ENCODE data around the gene ZNF598. TPM values are rescaled to one million over a fixed set of nuclear protein-coding genes. Genes with fewer than 3 reads are reported as not detected.

Gene ZNF598
- total and polyA plus RNA-seq, 12 donors: 9.5 to 25.3 (median 14.2) TPM

- DNase-seq (no peak), ATAC-seq (no peak)
- H3K27ac ChIP-seq: no peak overlapping the region
- peaks cover 34 to 60% (median 47%) of the 10 kb centered on the region in 9 donors for H3K4me1 ChIP-seq
- no peak for TF ChIP-seq CTCF (IDR thresholded peaks at IDR 0.05)
- H3K4me3 ChIP-seq: no peak overlapping the region
- 77 to 86% methylated on average over 34 of the region's 34 CpGs for whole genome bisulfite sequencing, 2 donors
- H3K9me3 ChIP-seq: no peaks in the 10 kb centered on the region
- no peaks in the 10 kb centered on the region for H3K27me3 ChIP-seq
- H3K36me3 ChIP-seq: peaks cover 13 to 51% (median 33%) of the 10 kb centered on the region in 9 donors
- intact Hi-C loops (cut with DNase I): loop anchor here in 2 of 10 donors (5.0 to 10.0 kb wide), 2 partner anchors 137 to 140 kb away; partner anchors contain the start of gene RAB26 (in 1 of the 2)
Observed at GRCh38 chr16:2004795-2005517, 4.7 kb downstream of the ZNF598 start.

- Histone ChIP-seq H3K27me3 (no peaks in the 10 kb centered on the region), H3K9me3 (no peaks in the 10 kb centered on the region), H3K4me1 (peaks cover 34 to 59% (median 47%) of the 10 kb centered on the region in 9 donors), H3K36me3 (peaks cover 16 to 60% (median 42%) of the 10 kb centered on the region in 9 donors), H3K27ac (peak overlapping the region in 4 of 10 donors; percentile 34 to 59 (median 40)), H3K4me3 (peak overlapping the region in 6 of 10 donors; percentile 9 to 34 (median 22))
- ATAC-seq: peak; percentile 80 to 90 (median 87)
- intact Hi-C loops (cut with DNase I): loop anchor here in 2 of 10 donors (5.0 to 10.0 kb wide), 2 partner anchors 138 to 141 kb away; partner anchors contain the start of gene RAB26 (in 1 of the 2)
- peak; percentile 87 to 98 (median 97) for TF ChIP-seq CTCF (IDR thresholded peaks at IDR 0.05)
- DNase-seq: peak; percentile 89 to 90
- 28 to 31% methylated on average over 36 of the region's 36 CpGs for WGBS, 2 donors
Observed at GRCh38 chr16:2003827-2004641, 5.6 kb downstream of the ZNF598 start.

GRCh38 chr16:2003231-2003826, 6.3 kb downstream of the ZNF598 start:
- 82 to 85% methylated on average over 8 of the region's 8 CpGs for WGBS, 2 donors
- no peak for TF ChIP-seq CTCF (IDR thresholded peaks at IDR 0.05)
- intact Hi-C loops (cut with DNase I): loop anchor here in 2 of 10 donors (5.0 to 10.0 kb wide), 2 partner anchors 139 to 141 kb away; partner anchors contain the start of gene RAB26 (in 1 of the 2)
- peaks cover 30 to 52% (median 41%) of the 10 kb centered on the region in 9 donors for H3K4me1 ChIP-seq
- H3K36me3 ChIP-seq: peaks cover 16 to 67% (median 48%) of the 10 kb centered on the region in 9 donors
- DNase-seq: no peak
- no peak overlapping the region for H3K4me3 ChIP-seq
- H3K9me3 ChIP-seq: no peaks in the 10 kb centered on the region
- ATAC-seq: no peak
- H3K27me3 ChIP-seq: no peaks in the 10 kb centered on the region
- peak overlapping the region in 2 of 10 donors; percentile 36 to 43 for H3K27ac ChIP-seq

Measured in heart right ventricle (tissue), 16 donors.